ENCODE results near the gene TRIM3.

TRIM3 gene

DNA sequence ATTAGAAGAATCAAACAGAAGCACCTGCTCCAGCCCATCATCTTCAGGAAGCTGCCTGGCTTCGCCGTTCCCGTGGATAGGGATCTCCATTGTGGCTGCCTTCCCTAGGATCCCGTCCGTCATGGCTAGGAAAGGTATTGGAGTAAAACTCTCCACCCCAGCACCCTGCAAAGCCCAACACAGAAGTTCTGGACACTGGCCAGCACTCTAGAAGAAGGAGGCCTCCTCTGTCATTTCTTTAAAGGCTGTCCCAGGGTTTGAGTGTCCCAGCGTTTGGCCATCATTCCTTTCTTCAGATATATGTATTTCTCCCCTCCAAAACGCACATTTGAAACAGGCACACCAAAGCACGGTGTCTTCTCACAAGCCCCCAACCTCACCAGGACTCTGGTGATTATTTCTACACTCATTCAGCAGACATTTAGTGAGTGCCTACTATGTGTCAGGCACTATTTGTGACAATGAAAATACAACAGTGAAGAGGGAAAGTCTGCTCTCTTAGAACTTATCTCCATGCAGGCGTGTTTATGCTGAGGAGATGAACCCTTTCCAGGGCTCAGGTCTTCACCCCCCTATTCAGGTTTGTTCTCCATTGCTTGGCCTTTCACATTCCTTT is 6.7 kb upstream of the TRIM3 start:
- DNase-seq (ENCODE audit: low read depth), result no peak

DNA sequence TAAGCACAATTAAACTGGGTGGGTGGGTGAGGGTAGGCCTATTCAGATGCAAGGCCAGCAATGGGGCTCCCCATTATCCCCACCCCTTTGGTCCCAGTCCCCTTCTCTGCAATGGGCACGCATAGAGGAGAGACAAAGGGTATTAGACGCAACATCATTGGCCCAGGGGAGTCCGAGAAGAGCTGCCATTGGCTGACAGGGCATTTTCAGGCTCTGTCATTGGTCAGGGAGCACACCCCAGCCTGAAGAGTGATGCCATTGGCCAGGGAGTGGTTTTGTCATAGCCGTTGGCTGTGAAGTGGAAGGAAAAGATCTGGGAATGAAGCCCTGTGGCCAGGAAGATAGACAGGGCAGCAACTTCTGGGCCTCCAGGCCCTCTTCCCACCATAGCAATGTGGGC is 2.8 kb upstream of the TRIM3 start:
- no peak for DNase-seq (ENCODE audit: low read depth)

DNA sequence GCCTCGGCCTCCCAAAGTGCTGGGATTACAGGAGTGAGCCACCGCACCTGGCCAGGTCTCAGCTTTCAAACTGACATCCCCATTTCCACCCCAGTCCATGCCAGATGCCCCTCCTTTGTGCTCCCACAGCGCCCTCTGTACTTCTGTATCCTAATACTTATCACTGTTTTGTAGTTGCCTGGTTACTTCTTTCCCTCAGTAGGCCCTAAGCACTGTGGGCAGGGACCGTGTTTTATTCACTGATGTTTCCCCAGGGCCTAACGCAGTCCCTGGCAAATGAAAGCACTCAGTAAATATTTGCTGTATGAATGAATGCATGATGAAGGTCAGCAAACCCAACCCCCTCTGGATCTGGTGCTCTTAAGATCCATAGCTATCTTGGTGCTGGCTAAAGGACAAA is 2.2 kb upstream of the TRIM3 start:
- DNase-seq (ENCODE audit: low read depth), result no peak

DNA sequence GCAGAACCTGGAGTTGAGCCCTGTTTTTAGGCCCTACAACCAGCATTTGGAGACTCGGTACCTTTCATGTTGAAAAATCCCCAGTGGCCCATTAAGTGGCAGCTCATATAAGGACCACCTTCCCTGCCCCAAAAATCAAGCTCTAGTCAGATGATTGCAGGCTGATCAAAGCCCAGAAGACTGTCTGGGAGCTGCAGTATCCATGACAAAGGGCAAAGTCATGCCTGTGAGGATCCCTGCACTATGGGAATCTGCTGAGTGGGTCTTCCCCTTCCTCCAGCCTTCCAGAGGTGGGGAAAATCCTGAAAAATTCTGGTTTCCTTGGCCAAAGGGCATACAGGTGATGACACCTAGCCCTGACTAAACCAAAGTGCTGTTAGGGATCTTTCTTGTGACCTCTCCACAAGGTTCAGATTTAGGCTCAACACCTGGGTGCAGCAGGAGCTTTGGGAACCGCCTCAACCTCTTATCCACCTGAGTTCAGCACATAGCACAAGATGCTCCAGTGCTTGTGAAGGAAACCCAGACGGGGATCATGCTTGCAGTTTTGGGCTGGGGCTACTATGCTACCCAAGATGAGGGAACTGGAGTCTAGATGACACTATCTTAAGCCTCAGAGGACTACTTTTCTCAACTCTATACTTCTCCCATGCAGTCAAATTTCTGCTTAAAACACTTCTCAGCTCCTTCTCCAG is 1.2 kb upstream of the TRIM3 start:
- DNase-seq (ENCODE audit: low read depth), result no peak

DNA sequence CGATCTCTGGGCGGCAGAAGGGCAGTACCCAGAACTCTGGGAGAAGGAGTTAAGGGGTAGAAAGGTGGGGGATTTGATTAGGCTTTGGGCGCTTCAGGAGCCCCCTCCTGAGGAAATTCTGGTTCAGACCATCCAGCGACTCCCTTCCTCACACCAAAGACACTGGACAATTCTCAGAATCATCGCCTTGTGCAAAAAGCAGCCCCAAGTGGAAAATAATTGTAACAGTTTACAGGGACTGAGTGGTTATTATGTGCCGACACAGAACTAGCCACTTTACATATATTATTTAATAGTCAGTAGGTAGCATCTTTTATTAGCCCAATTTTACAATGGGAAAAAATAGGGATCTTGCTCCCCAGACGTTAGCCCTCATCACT is 662 bp upstream of the TRIM3 start:
- peak; percentile 17 for DNase-seq (ENCODE audit: low read depth)

DNA sequence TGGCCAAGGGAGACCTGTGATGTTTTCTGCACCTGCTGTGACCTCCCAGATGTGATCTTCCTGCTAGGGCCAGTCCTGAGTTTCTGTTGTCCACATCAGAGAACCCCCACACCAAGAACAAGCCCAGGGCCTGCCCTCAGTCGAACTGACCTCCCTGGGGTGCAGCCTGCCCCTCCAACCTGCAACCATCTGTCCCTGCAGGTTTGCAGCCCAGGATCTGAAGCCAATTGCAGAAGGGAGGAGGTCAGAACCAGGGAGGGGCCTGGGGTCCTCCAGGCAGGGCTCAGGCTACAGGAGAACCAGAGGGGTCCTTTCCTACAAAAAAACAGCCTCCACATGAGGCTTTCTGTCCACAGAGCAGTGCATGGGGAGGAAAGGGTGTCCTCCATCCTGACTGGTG is 807 bp downstream of the TRIM3 start:
- no peak for DNase-seq (ENCODE audit: low read depth)

DNA sequence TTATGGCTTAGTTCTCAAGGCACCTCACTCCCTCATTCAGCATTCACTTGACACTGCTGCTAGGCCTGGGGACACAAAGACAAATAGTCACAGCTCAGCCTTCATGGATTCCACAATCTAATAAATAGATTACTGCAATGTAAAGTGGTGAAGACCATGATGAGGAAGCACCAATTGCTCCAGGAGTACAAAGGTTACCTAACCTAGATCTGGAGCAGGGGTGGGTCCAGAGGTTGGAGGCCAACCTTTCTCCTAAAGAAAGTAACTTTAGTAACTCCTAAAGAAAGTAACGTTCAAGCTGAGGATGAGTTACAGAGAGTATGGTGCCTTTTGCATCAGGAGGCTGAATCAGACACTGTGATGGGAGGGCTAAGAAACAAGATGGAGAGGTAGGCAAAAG is 4.1 kb downstream of the TRIM3 start:
- no peak for DNase-seq (ENCODE audit: low read depth)

DNA sequence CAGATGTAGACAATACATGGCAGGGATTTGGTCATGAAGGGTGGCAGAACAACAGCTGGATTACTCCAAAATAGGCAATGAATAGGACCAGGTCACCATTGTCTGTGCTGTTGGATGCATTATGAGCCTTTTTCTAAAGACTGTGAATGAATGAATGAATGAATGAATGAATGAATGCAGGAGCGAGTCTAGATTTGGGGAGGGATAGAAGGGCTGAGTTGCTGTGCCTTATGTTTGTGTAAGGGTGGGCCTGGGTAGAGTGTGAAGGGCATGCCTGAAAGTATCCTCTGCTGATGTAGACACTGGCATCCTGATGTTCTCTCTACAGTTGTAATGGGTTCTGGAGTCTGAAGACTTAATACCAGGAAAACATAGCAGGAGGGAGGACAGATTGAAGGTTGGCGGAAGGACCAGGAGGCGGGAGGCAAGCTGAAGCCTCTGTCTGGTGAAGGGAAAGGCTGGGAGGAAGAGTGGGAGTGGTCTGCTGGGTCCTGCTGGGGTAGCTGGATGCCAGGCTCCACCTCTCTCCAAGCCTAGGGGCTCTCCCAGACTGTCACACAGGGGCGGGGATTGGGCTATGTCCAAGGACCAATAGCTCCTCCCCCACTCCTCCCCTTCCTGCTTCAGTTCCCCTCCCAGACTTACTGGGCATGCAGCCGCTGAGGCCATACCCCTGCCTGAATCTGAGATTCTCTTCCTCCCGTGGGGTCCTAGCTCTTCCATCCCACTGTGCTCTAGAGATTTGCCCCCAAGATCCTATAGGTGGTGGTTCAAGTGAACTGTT is 4.8 kb downstream of the TRIM3 start:
- no peak for DNase-seq (ENCODE audit: low read depth)

DNA sequence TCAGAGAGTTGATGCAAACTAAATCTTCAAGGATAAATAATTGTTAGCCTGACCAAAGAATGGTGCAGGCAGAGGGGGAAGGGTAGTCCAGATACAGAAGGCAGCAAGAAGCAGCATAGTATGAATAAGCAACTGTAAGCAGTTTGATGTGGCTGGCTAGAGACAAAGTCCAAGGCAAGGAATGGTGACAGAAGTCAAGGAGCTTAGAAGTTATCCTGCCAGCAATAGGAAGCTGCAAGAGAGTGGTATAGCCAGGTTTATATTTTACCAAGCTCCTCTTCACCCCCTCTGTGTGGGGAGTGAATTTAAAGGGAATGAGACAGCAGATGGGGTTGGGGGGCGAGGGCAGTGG is 14.7 kb downstream of the TRIM3 start:
- DNase-seq (ENCODE audit: low read depth), result no peak

DNA sequence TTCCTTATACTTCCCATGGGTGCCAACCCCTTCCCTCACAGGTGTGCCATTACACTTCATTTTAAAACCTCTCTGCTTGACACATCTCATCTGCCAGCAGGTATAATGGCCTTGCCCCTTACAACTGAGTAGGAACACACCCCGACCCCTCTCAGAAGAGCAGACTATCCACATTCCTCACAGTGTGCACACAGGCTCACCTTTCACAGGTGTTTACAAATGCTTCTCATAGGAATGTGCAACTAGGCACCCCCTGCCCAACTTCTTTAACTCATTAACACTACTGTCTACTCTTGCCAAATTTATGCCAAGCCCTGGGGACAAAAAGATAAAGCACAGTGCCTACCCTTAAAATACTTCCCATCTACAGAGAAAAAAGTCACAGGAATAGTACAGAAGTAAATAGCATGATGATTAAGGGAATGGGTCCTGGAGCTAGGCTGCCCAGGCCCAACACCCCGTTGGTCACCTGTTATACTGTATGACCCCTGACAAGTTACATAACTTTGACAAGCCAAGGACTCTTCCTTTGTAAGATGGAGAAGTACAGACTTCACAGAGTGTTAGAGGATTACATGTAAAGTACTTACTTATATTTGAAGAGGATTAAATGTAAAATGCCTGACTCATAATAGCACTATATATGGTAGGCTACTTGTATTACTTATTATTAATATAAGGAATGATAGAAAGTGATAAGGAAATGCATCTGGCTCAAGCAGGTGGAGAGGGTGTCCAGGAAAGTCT is 15.2 kb downstream of the TRIM3 start:
- DNase-seq (ENCODE audit: low read depth), result no peak

DNA sequence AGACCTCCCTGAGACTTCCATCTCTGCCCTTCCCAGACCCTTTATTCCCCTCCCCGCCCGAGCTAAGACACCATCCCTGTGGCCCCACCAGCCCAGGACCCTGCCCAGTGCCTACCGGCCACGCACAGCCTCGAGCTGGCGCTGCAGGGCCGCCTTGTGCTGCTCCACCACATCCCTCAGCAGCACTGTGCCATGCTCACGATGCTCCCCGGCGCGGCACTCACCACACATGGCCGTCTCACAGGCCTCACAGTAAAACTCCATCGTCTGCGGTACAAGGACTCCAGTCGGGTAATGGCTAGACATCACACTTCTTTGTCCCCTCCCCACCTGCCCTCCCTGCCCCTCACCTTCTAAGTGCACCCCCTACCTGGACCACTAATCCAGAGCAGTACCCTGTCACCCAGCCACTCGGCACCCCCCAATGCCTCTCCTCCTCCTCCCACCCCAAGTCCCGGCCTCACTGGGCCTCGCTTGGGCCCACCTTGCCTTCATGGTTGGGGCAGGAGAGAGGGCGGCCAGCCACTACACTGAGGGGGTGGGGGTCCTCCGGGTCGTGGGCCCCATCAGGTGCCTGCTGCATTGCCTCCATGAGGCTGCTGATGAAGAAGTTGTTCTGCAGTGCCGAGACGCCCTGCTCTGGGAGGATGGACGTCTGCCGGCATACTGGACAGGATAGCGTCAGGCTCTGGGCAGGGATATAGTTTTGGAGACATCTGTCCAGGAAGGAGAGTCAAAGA is 16.0 kb downstream of the TRIM3 start:
- DNase-seq (ENCODE audit: low read depth), result no peak

DNA sequence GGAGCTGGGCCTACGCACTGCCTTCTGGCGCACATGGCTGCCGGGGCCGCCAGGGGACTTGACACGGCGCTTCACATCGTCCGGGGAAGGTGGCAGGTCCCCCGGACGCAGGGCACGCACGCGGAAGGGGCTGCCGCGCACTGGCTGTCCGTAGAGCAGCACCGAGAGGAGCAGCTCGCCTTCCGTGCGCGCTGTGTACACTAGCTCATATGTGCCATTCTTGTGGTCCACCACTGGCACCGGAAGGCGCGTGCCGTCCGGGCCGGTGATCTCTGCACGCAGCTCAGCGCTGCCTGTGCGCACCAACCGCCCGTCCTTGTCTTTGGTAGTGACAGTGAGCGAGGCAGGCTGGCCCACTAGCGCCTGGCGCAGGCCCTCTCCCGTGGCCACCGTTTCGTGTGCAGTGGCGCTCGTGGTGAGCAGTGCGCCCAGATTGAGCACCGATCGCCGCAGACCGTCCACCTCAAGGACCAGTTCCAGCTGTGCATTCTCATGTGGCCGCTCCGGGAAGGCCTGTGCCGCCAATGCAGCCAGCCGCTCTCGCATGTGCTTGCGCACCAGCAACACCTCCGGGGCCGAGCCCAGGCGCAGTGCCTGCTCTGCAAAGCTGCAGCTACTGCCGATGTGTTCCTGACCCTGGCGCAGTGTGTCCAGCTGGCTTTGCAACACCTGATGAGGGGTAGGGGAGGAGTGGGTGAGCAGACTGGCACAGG is 17.2 kb downstream of the TRIM3 start:
- DNase-seq (ENCODE audit: low read depth), result no peak

DNA sequence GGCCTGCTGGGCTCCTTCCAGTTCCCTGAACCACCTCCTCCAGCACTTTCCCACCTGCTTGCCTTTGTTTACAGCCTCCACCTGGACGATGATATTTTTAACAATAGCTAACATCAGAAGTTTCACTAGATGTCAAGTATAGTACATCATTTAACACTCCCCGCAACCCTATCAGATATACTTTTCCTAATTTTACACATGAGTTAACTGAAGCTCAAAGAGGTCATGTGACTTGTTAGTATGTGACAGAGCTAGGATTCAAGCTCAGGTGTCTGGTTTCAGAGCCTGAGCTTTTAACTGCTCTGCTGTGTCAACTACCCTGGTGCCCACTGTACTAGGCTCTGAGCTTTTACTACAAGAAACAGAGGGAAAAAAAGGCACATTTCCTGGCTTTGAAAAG is 18.7 kb downstream of the TRIM3 start:
- no peak for DNase-seq (ENCODE audit: low read depth)

DNA sequence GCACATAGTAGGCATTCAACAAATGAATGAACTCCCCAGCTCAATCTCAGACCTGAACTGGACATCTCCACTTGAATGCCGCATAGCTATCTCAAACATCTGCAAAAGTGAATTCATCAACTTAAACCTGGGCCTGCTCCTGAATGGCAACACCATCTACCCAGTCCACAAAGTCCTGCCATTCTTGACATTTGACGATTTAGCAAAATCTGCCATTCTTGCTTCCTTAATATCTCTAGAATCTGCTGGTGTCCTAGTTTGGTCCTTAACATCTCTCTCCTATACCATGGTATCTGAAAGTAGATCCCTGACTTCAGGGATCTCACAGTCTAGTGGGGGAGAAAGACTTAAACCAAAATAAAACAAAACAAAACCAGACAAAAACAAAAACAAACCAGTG is 20.6 kb downstream of the TRIM3 start:
- no peak for DNase-seq (ENCODE audit: low read depth)

DNA sequence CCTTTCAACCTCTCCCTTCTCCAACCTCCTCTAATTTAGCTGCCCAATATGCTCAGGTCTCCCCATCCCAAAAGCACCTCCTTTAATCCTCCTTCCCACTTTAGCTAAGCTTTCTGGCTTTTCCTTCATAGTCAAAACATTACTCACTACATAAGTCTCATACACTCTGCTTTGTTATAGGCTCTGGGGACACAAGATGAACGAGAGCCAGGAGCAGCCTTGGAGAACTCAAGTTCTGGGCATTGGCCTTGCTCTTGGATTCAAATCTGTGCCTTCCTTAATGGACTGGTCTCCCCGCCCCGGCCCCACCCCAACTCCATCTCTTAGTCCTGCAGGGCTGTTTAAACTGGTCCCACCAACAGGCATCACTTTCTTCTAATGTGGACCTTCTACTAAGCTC is 21.5 kb downstream of the TRIM3 start:
- DNase-seq (ENCODE audit: low read depth), result no peak

DNA sequence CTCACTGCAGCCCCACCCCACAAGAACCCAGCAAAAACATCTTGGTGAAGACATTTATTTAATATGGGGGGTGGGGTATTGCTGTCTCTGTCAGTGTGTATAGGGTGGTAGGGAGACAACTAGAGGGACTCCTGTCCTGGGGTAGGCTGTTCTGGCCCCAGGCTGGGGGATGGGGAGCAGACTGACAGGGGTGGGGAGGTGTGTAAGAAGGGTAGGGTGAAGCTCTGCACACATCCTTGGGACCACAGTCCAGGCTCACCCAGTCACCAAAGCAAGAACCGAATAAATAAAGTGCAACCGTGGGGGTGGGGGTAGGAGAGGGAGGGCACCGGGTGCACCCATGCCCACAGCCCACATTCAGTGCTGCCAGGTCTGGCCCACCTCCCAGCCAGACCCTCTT is 25.2 kb downstream of the TRIM3 start:
- no peak for DNase-seq (ENCODE audit: low read depth)

DNA sequence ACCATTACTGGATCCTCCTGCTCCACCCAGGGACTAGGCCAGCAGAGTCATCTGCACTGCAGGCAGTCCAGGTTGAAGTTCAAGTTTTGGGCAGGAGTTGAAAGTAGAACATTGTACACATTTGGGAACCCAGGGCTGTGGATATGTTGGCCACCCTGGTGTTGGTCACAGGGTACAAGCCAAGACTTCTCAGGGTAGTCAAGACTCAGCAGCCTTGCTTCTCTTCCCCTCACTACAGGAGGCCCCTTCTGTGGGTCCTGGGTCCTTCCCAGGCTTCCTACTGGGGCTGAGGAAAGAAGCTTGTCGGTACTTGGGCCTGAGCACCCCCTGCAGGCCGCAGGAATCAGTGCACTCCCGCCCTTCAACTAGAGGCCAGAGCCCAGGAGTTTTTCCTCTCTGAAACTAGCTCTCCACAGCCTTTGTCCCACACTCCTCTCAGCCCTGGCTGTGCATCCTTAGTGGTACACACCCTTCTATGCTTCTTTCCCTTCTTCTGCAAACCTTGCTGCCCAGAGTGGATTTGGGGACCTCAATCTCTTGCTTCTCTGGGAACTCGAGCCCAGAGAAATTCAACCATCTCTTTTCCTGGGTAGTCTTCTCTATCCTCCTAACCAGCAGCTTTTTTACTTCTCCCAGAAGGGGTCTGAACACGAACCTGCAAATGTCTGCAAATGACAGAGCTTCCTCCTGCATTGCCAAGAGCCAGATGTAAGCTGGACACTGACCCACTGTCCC is 30.3 kb downstream of the TRIM3 start:
- DNase-seq (ENCODE audit: low read depth), result peak; percentile 23

DNA sequence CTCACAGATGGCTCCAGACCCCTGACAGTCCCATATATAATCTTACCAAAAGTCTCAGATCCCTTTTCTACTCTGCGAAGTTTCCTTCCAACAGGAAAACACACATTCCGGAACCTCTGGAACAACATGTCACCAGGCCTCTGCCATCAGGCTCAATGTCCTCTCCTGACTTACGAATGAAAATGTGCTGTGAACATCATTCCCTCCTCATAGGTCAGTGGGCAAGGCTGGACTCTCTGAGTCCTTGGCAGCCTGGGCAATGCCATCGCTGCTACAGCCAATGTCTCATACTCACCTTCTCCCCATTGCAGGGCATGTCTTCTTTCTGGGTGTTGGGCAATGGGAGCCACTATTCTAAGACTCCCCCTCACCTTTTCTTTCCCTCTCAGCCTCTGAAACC is 31.3 kb downstream of the TRIM3 start:
- DNase-seq (ENCODE audit: low read depth), result no peak

DNA sequence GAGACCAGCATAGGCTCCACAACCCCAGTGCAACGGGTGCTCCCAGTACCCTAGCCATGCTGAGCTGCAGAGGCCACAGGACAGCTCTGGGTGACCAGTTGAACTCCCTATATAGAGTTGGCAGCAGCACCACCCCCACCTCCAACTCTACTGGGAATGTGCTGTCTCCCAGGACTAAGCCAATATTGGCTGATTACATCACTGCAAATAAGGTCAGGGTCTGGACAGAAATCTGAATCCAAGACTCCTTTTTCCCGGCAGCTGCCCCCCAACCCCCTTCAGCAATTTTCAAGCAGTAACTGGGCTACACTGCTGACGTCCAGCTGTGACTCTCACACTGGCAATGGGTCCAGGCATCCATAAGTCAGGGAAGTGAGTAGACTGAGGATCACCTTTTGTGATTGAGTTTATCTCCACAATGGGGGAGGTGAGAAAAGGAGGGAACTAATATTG is 32.8 kb downstream of the TRIM3 start, which contains the start of gene HPX:
Gene HPX, minus strand, starts transcription at position 82 of the 453 bp plus-strand sequence. Its CDS starts 24 bp downstream, at position 58.
- no peak for DNase-seq (ENCODE audit: low read depth)

DNA sequence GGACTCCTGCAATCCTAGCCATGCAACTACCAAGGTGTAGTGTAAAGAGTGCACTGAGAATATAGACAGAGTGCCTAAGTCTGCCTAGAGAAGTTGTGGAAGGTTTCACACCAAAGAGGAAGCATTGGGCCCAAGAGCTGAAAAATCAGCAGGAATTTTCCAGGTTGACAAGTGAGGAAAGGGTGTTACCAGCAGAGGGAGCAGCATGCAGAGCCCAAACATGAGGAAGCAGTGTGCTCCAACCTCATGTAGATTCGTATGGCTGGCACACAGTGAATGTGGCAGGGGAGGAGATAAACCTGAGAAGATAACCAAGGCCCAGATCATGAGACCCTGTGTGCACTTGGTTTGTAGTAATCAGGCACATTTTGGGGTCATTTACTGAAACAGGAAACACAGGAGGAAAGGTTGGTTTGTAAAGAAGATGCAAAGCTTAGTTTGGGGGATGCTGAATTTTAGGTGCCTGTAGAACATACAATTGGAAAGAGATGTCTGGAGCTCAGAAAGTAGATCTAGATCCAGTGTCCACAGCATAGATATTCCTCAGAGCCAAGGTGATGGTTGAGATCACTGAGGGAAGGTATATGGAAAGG is 34.7 kb downstream of the TRIM3 start:
- DNase-seq (ENCODE audit: low read depth), result no peak
